IMR-90 (cell line): ENCODE measurements around the gene IQCM. TPM values are rescaled to one million over a fixed set of nuclear protein-coding genes. Genes with fewer than 3 reads are reported as not detected.

ENCODE experiments used
- ATAC-seq: fragments of 200-7000 bp; cut with Tn5 transposase; 2 replicates; pipeline ENCODE4 v1.9.1; 2020; ENCODE audit warnings: low read depth, mild to moderate bottlenecking, moderate library complexity
- BruUV-seq: library from RNA; stranded (reverse); fragments of 400-500 nt; replicated peaks from 2 replicates; lab custom pipeline; 2021; lab: Mats Ljungman, UMichigan
- CTCF ChIA-PET: fragments of 300-600 bp; formaldehyde crosslinking; extraction: SDS; loops from one replicate; lab custom pipeline; 2021; ENCODE audit warnings: antibody characterized with exemption; lab: Yijun Ruan, JAX
- POLR2A ChIA-PET: fragments of 300-600 bp; sonication (Branson Sonifier 250); formaldehyde crosslinking; loops from one replicate; lab custom pipeline; 2022; ENCODE audit warnings: antibody characterized with exemption; ENCODE audit not compliant: unreplicated experiment; lab: Charles Lee
- DNase-seq: peaks from one replicate; pipeline ENCODE4 v3.0.0; 2013
- H2AFZ ChIP-seq: replicated peaks from 2 replicates; pipeline ENCODE3; 2013; ENCODE audit warnings: low read length, mild to moderate bottlenecking; ENCODE audit not compliant: poor library complexity
- H2AK5ac ChIP-seq: 2 replicates; pipeline ENCODE4 v1.6.1; 2013; ENCODE audit warnings: low read depth, low read length, inconsistent platforms
- H2AK9ac ChIP-seq: replicated peaks from 2 replicates; pipeline ENCODE3; 2013; ENCODE audit warnings: mild to moderate bottlenecking, low read depth, low read length, moderate library complexity; ENCODE audit not compliant: poor library complexity
- H2BK120ac ChIP-seq: 2 replicates; pipeline ENCODE4 v1.6.1; 2013; ENCODE audit warnings: low read depth, low read length, inconsistent platforms
- H2BK15ac ChIP-seq: 3 replicates; pipeline ENCODE4 v1.6.1; 2013; ENCODE audit warnings: low read depth, low read length, inconsistent platforms
- H2BK20ac ChIP-seq: 2 replicates; pipeline ENCODE4 v1.6.1; 2013; ENCODE audit warnings: low read depth, mild to moderate bottlenecking, inconsistent platforms, low read length, moderate library complexity
- H2BK5ac ChIP-seq: 2 replicates; pipeline ENCODE4 v1.6.1; 2013; ENCODE audit warnings: mild to moderate bottlenecking, low read depth, low read length, inconsistent platforms; ENCODE audit not compliant: poor library complexity, severe bottlenecking
- H3K14ac ChIP-seq: replicated peaks from 2 replicates; pipeline ENCODE4 v1.6.1; 2013; ENCODE audit warnings: low read depth, low read length, inconsistent platforms
- H3K18ac ChIP-seq: 2 replicates; pipeline ENCODE4 v1.6.1; 2013; ENCODE audit warnings: low read depth, low read length, control low read depth
- H3K23ac ChIP-seq: 2 replicates; pipeline ENCODE4 v1.6.1; 2013; ENCODE audit warnings: low read depth, low read length, inconsistent platforms
- H3K27ac ChIP-seq: 2 replicates; pipeline ENCODE4 v1.5.1; 2013; ENCODE audit warnings: mild to moderate bottlenecking, control low read depth, low read length; ENCODE audit not compliant: insufficient read depth
- H3K27me3 ChIP-seq: 2 replicates; pipeline ENCODE4 v1.6.1; 2013; ENCODE audit warnings: low read length; ENCODE audit not compliant: control insufficient read depth, insufficient read depth
- H3K36me3 ChIP-seq: 2 replicates; pipeline ENCODE4 v1.6.1; 2013; ENCODE audit warnings: low read length, mixed read lengths; ENCODE audit not compliant: control insufficient read depth, insufficient read depth
- H3K4ac ChIP-seq: 2 replicates; pipeline ENCODE4 v1.6.1; 2013; ENCODE audit warnings: low read depth, low read length, inconsistent platforms
- H3K4me1 ChIP-seq: 2 replicates; pipeline ENCODE4 v1.6.1; 2013; ENCODE audit warnings: low read length, mixed read lengths; ENCODE audit not compliant: control insufficient read depth, insufficient read depth
- H3K4me2 ChIP-seq: 2 replicates; pipeline ENCODE4 v1.6.1; 2013; ENCODE audit warnings: low read depth, mild to moderate bottlenecking, control low read depth, low read length, moderate library complexity
- H3K4me3 ChIP-seq: 2 replicates; pipeline ENCODE4 v1.5.1; 2013; ENCODE audit warnings: low read depth, mild to moderate bottlenecking, control low read depth, low read length, moderate library complexity; ENCODE audit not compliant: insufficient read depth
- H3K56ac ChIP-seq: 2 replicates; pipeline ENCODE4 v1.6.1; 2013; ENCODE audit warnings: low read length, inconsistent platforms; ENCODE audit not compliant: insufficient read depth; ENCODE audit errors: extremely low read depth
- H3K79me1 ChIP-seq, 2 experiments: 2 replicates each; pipeline ENCODE4 v1.6.1; 2013; ENCODE audit warnings: low read length in 2 of 2, inconsistent platforms in 1 of 2, low read depth in 1 of 2
- H3K9ac ChIP-seq: 2 replicates; pipeline ENCODE4 v1.6.1; 2013; ENCODE audit warnings: low read depth, low read length, control low read depth
- H3K9me1 ChIP-seq: 2 replicates; pipeline ENCODE4 v1.6.1; 2013; ENCODE audit warnings: low read length, inconsistent platforms; ENCODE audit not compliant: insufficient read depth
- H3K9me3 ChIP-seq: 2 replicates; pipeline ENCODE4 v1.6.1; 2013; ENCODE audit warnings: low read length; ENCODE audit not compliant: control insufficient read depth, insufficient read depth
- H4K20me1 ChIP-seq: 2 replicates; pipeline ENCODE4 v1.6.1; 2013; ENCODE audit warnings: low read length, inconsistent platforms; ENCODE audit not compliant: insufficient read depth
- H4K5ac ChIP-seq: 2 replicates; pipeline ENCODE4 v1.6.1; 2013; ENCODE audit warnings: mild to moderate bottlenecking, low read depth, low read length, control low read depth
- H4K8ac ChIP-seq, 2 experiments: 2 replicates each; pipeline ENCODE4 v1.6.1; 2013; ENCODE audit warnings: low read depth in 2 of 2, low read length in 2 of 2, control low read depth in 1 of 2, inconsistent platforms in 1 of 2
- H4K91ac ChIP-seq: 2 replicates; pipeline ENCODE4 v1.6.1; 2013; ENCODE audit warnings: low read depth, low read length, inconsistent platforms; ENCODE audit not compliant: insufficient read depth
- BHLHE40 ChIP-seq: fragments of 150-350 bp; IDR thresholded peaks from 2 replicates; pipeline ENCODE4 v1.6.1; 2016; ENCODE audit warnings: mild to moderate bottlenecking, low read depth, low read length
- CEBPB ChIP-seq: IDR thresholded peaks from 2 replicates; pipeline ENCODE4 v1.6.1; 2012; ENCODE audit warnings: low read depth, low read length, improper control_type of control experiment
- CHD1 ChIP-seq: IDR thresholded peaks from 2 replicates; pipeline ENCODE4 v1.6.1; 2012; ENCODE audit warnings: low read depth, low read length, improper control_type of control experiment
- CTCF ChIP-seq: conservative IDR thresholded peaks from 2 replicates; pipeline ENCODE4 v1.5.1; 2012; ENCODE audit warnings: mild to moderate bottlenecking, low read depth, low read length, improper control_type of control experiment
- ELK1 ChIP-seq: fragments of 150-350 bp; IDR thresholded peaks from 2 replicates; pipeline ENCODE4 v1.6.1; 2016; ENCODE audit warnings: low read depth, mild to moderate bottlenecking, low read length, moderate library complexity, borderline replicate concordance
- FOS ChIP-seq: fragments of 150-350 bp; IDR thresholded peaks from 2 replicates; pipeline ENCODE4 v1.6.1; 2016; ENCODE audit warnings: low read depth, low read length
- MAFK ChIP-seq: IDR thresholded peaks from 2 replicates; pipeline ENCODE4 v1.6.1; 2012; ENCODE audit warnings: low read depth, low read length, improper control_type of control experiment
- MAZ ChIP-seq: IDR thresholded peaks from 2 replicates; pipeline ENCODE4 v1.6.1; 2012; ENCODE audit warnings: low read depth, mild to moderate bottlenecking, low read length, improper control_type of control experiment, moderate library complexity, borderline replicate concordance
- MXI1 ChIP-seq: IDR thresholded peaks from 2 replicates; pipeline ENCODE4 v1.6.1; 2012; ENCODE audit warnings: low read depth, mild to moderate bottlenecking, low read length, moderate library complexity, borderline replicate concordance
- NFE2L2 ChIP-seq: fragments of 150-350 bp; IDR thresholded peaks from 2 replicates; pipeline ENCODE4 v1.6.1; 2016; ENCODE audit warnings: low read depth, mild to moderate bottlenecking, low read length
- POLR2A ChIP-seq: IDR thresholded peaks from 2 replicates; pipeline ENCODE4 v1.6.1; 2012; ENCODE audit warnings: mild to moderate bottlenecking, low read depth, low read length
- RAD21 ChIP-seq: IDR thresholded peaks from 2 replicates; pipeline ENCODE4 v1.6.1; 2012; ENCODE audit warnings: low read length, improper control_type of control experiment
- RCOR1 ChIP-seq: IDR thresholded peaks from 2 replicates; pipeline ENCODE4 v1.6.1; 2012; ENCODE audit warnings: mild to moderate bottlenecking, low read length, improper control_type of control experiment; ENCODE audit not compliant: insufficient replicate concordance
- RFX5 ChIP-seq: IDR thresholded peaks from 2 replicates; pipeline ENCODE4 v1.8.0; 2012; ENCODE audit warnings: low read depth, mild to moderate bottlenecking, low read length, moderate library complexity
- SMC3 ChIP-seq: fragments of 150-350 bp; IDR thresholded peaks from 2 replicates; pipeline ENCODE4 v1.6.1; 2016; ENCODE audit warnings: low read depth, mild to moderate bottlenecking, antibody characterized with exemption, low read length, moderate library complexity
- dilution Hi-C: fragments of 300-500 bp; cut with HindIII; formaldehyde crosslinking; loops from one replicate; pipeline ENCODE4 v1.14.3; 2018; ENCODE audit warnings: low sequenced_read_pairs; ENCODE audit not compliant: unreplicated experiment
- in situ Hi-C: fragments of 300-500 bp; cut with MboI; formaldehyde crosslinking; loops from 3 replicates; pipeline ENCODE4 v1.14.3; 2019; ENCODE audit warnings: low sequenced_read_pairs, inconsistent platforms, mixed read lengths
- intact Hi-C: fragments of 100-400 bp; cut with micrococcal nuclease; formaldehyde crosslinking; loops from 2 replicates; pipeline ENCODE4 v1.10.0; 2022
- polyA plus RNA-seq, 3 experiments: library from polyadenylated mRNA; depleted of rRNA; stranded (reverse); fragments of >200 nt; gene quantifications; 2 replicates each; pipeline ENCODE4 v1.2.3, GENCODE V29; 2012; ENCODE audit warnings: low replicate concordance in 1 of 3
- total RNA-seq: library from RNA; depleted of rRNA; stranded (reverse); fragments of >200 nt; gene quantifications from 2 replicates; pipeline ENCODE4 v1.2.3, GENCODE V29; 2012
- TF ChIP-seq, protein P1 (sequence below): fragments of 150-350 bp; IDR thresholded peaks from 2 replicates; pipeline ENCODE4 v1.6.1; 2017; ENCODE audit warnings: mild to moderate bottlenecking, antibody characterized with exemption, low read length, low read depth

Gene IQCM
- total and polyA plus RNA-seq, 2 of the 4 experiments (the other 2 are of a cell fraction) = not detected

DNA sequence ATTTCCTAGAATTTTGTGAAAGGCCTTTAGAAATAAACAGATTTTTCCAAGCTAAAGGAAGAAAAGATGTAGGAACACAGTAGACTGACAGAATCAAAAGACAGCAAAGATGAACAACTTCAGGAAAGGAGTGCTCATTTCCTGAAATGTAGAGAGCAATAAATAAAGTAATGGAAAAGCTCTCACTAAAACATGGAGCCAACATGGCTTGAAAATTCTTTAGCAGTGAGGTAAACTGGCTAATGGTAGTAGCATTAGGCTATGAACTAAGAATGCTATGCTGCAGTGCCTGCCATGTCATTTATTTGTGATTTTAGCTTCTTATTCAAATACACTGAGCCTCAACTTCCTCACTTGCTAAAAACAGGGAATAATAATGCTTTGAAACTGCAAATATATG, 108.7 kb downstream of the IQCM start:
- no TSS peak for BruUV-seq
- H2BK120ac ChIP-seq = peak overlapping the region; percentile 28

More for the DNA sequence above, 108.7 kb downstream of the IQCM start:
- Histone ChIP-seq H3K23ac (no peak overlapping the region), H3K4me1 (0 out of 2 replicates have a peak, but pooled peaks cover 2% of the 10 kb centered on the region), H4K91ac (no peak overlapping the region), H4K20me1 (no peaks in the 10 kb centered on the region), H3K27ac (no peak overlapping the region), H2AK5ac (no peak overlapping the region), H3K9me3 (no peaks in the 10 kb centered on the region), H3K79me1 (no peaks in the 10 kb centered on the region), H2AFZ (no peak overlapping the region), H2AK9ac (no peak overlapping the region), H3K9me1 (no peaks in the 10 kb centered on the region), H2BK5ac (no peak overlapping the region), H3K4me3 (no peak overlapping the region), H3K27me3 (no peaks in the 10 kb centered on the region), H2BK20ac (no peak overlapping the region), H3K9ac (no peak overlapping the region), H3K36me3 (no peaks in the 10 kb centered on the region), H4K5ac (no peak overlapping the region), H3K14ac (no peak overlapping the region), H3K4me2 (no peak overlapping the region), H2BK15ac (no peak overlapping the region), H3K18ac (no peak overlapping the region), H3K4ac (no peak overlapping the region), H3K56ac (no peak overlapping the region), H4K8ac (no peak overlapping the region)
- intact Hi-C loops = no loop called here
- ATAC-seq (peak; percentile 82), DNase-seq (peak; percentile 75)
- dilution Hi-C loops = no loop called here
- POLR2A ChIA-PET = no interaction called here
- in situ Hi-C loops = no loop called here
- TF ChIP-seq SMC3 = no peak
- TF ChIP-seq ELK1 = no peak
- TF ChIP-seq MAZ = no peak
- no peak for TF ChIP-seq RAD21
- no peak for TF ChIP-seq RCOR1
- TF ChIP-seq POLR2A = no peak
- TF ChIP-seq MAFK = no peak
- no peak for TF ChIP-seq CEBPB
- TF ChIP-seq MXI1 = no peak
- no peak for TF ChIP-seq FOS
- TF ChIP-seq BHLHE40 = no peak
- TF ChIP-seq, protein P1, sequence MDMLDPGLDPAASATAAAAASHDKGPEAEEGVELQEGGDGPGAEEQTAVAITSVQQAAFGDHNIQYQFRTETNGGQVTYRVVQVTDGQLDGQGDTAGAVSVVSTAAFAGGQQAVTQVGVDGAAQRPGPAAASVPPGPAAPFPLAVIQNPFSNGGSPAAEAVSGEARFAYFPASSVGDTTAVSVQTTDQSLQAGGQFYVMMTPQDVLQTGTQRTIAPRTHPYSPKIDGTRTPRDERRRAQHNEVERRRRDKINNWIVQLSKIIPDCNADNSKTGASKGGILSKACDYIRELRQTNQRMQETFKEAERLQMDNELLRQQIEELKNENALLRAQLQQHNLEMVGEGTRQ = no peak
- no peak for TF ChIP-seq RFX5
- no peak for TF ChIP-seq CHD1
- no peak for TF ChIP-seq NFE2L2
- no peak for TF ChIP-seq CTCF
- CTCF ChIA-PET = interaction anchor here (0.9 kb wide), 1 partner anchor 34 kb away, joined by 5 read pairs; no protein-coding TSS in a partner anchor
